GM23338 (cell line): ENCODE results near the gene PRG3. TPM values are rescaled to one million over a fixed set of nuclear protein-coding genes. Genes with fewer than 3 reads are reported as not detected.

Source experiments
- ATAC-seq: fragments of 200-7000 bp; cut with Tn5 transposase; 3 replicates; pipeline ENCODE4 v1.9.1; 2020
- DNase-seq: peaks from one replicate; pipeline ENCODE4 v3.0.0-alpha.2; 2015; ENCODE audit warnings: low spot score
- H2AFZ ChIP-seq: fragments of 200-600 bp; sonication (generic); 2 replicates; pipeline ENCODE4 v1.8.0; 2016; ENCODE audit warnings: antibody characterized with exemption, mild to moderate bottlenecking, moderate library complexity
- H3F3A ChIP-seq: fragments of 200-600 bp; sonication (generic); replicated peaks from 2 replicates; pipeline ENCODE4 v1.8.0; 2017; ENCODE audit warnings: antibody characterized with exemption, mixed run types, low read depth
- H3K27ac ChIP-seq: fragments of 200-600 bp; sonication (generic); 2 replicates; pipeline ENCODE4 v1.6.1; 2016; ENCODE audit warnings: low read depth
- H3K27me3 ChIP-seq: fragments of 200-600 bp; sonication (generic); 2 replicates; pipeline ENCODE4 v1.8.0; 2016; ENCODE audit warnings: mild to moderate bottlenecking, mixed run types, moderate library complexity; ENCODE audit not compliant: insufficient read depth
- H3K36me3 ChIP-seq: fragments of 200-600 bp; sonication (generic); 2 replicates; pipeline ENCODE4 v1.8.0; 2016; ENCODE audit warnings: mild to moderate bottlenecking; ENCODE audit not compliant: insufficient read depth
- H3K4me1 ChIP-seq: fragments of 200-600 bp; sonication (generic); 2 replicates; pipeline ENCODE4 v1.8.0; 2016; ENCODE audit warnings: mild to moderate bottlenecking, moderate library complexity; ENCODE audit not compliant: insufficient read depth
- H3K4me2 ChIP-seq: fragments of 200-600 bp; sonication (generic); 2 replicates; pipeline ENCODE4 v1.7.1; 2017; ENCODE audit warnings: mixed run types
- H3K4me3 ChIP-seq: fragments of 200-600 bp; sonication (generic); 2 replicates; pipeline ENCODE4 v1.6.1; 2016; ENCODE audit warnings: mixed run types
- H3K79me2 ChIP-seq: fragments of 200-600 bp; sonication (generic); replicated peaks from 2 replicates; pipeline ENCODE4 v1.8.0; 2017; ENCODE audit warnings: mild to moderate bottlenecking; ENCODE audit not compliant: insufficient read depth
- H3K9me2 ChIP-seq: fragments of 200-600 bp; sonication (generic); 2 replicates; pipeline ENCODE4 v1.8.0; 2017; ENCODE audit not compliant: insufficient read depth
- H4K20me1 ChIP-seq: fragments of 200-600 bp; sonication (generic); replicated peaks from 2 replicates; pipeline ENCODE4 v1.8.0; 2017; ENCODE audit warnings: mild to moderate bottlenecking; ENCODE audit not compliant: insufficient read depth
- H3K27ac Mint-ChIP-seq: 2 replicates; pipeline ENCODE4 v1.8.0; 2020; ENCODE audit warnings: inconsistent platforms, mild to moderate bottlenecking, moderate library complexity, mixed read lengths
- H3K27me3 Mint-ChIP-seq: 3 replicates; pipeline ENCODE4 v1.8.0; 2022; ENCODE audit warnings: low read depth, mild to moderate bottlenecking, moderate library complexity, mixed read lengths, inconsistent platforms; ENCODE audit not compliant: insufficient read depth, poor library complexity
- H3K36me3 Mint-ChIP-seq: 3 replicates; pipeline ENCODE4 v1.8.0; 2021; ENCODE audit warnings: low read depth, mild to moderate bottlenecking, inconsistent platforms, moderate library complexity, mixed read lengths
- H3K4me1 Mint-ChIP-seq: 3 replicates; pipeline ENCODE4 v1.8.0; 2020; ENCODE audit warnings: mild to moderate bottlenecking, inconsistent platforms, mixed read lengths
- H3K4me3 Mint-ChIP-seq: 3 replicates; pipeline ENCODE4 v1.8.0; 2021; ENCODE audit warnings: moderate library complexity, mild to moderate bottlenecking, inconsistent platforms, mixed read lengths
- H3K9me3 Mint-ChIP-seq: 3 replicates; pipeline ENCODE4 v1.8.0; 2020; ENCODE audit warnings: moderate library complexity, mild to moderate bottlenecking, inconsistent platforms, mixed read lengths
- CREB1 ChIP-seq: fragments of 250-450 bp; sonication (Bioruptor Pico); IDR thresholded peaks from 2 replicates; pipeline ENCODE4 v1.5.0; 2020; ENCODE audit warnings: low read depth, mild to moderate bottlenecking, moderate library complexity
- EZH2 ChIP-seq: fragments of 200-600 bp; sonication (generic); IDR thresholded peaks from one replicate; pipeline ENCODE4 v1.8.0; 2017; ENCODE audit warnings: antibody characterized with exemption, mild to moderate bottlenecking, low read depth; ENCODE audit not compliant: unreplicated experiment
- EZH2phosphoT487 ChIP-seq: fragments of 200-600 bp; sonication (generic); IDR thresholded peaks from one replicate; pipeline ENCODE4 v1.8.1; 2018; ENCODE audit warnings: antibody characterized with exemption; ENCODE audit not compliant: unreplicated experiment
- JUNB ChIP-seq: IDR thresholded peaks from one replicate; pipeline ENCODE4 v1.6.1; 2016; ENCODE audit warnings: antibody characterized with exemption; ENCODE audit not compliant: unreplicated experiment
- NANOG ChIP-seq: IDR thresholded peaks from 2 replicates; pipeline ENCODE4 v1.6.1; 2016; ENCODE audit warnings: antibody characterized with exemption, borderline replicate concordance
- ZNF114 ChIP-seq: fragments of 250-450 bp; sonication (Bioruptor Pico); IDR thresholded peaks from 2 replicates; pipeline ENCODE4 v1.5.0; 2020; ENCODE audit warnings: mild to moderate bottlenecking, moderate library complexity
- ZNF331 ChIP-seq: fragments of 250-450 bp; sonication (Bioruptor Pico); IDR thresholded peaks from 2 replicates; pipeline ENCODE4 v1.5.0; 2020; ENCODE audit warnings: low read depth, mild to moderate bottlenecking, moderate library complexity
- polyA plus RNA-seq: library from polyadenylated mRNA; unstranded; fragments of >200 nt; fragmentation: Nextera tagmentation; extraction: Ambion mirVana; gene quantifications from 2 replicates; pipeline ENCODE4 v1.2.1, GENCODE V29; 2016
- total RNA-seq: library from RNA; depleted of rRNA; stranded (reverse); fragments of >200 nt; shearing (Covaris generic); gene quantifications from 2 replicates; pipeline ENCODE4 v1.2.3, GENCODE V29; 2014
- TF ChIP-seq, protein P1 (sequence below): fragments of 250-450 bp; sonication (Bioruptor Pico); IDR thresholded peaks from 2 replicates; pipeline ENCODE4 v1.5.0; 2020; ENCODE audit warnings: mild to moderate bottlenecking, moderate library complexity
- TF ChIP-seq, protein P2 (sequence below): IDR thresholded peaks from one replicate; pipeline ENCODE4 v1.6.1; 2018; ENCODE audit warnings: antibody characterized with exemption; ENCODE audit not compliant: unreplicated experiment

PRG3 gene
- total and polyA plus RNA-seq, 2 experiments from 2014 or later: not detected

DNA sequence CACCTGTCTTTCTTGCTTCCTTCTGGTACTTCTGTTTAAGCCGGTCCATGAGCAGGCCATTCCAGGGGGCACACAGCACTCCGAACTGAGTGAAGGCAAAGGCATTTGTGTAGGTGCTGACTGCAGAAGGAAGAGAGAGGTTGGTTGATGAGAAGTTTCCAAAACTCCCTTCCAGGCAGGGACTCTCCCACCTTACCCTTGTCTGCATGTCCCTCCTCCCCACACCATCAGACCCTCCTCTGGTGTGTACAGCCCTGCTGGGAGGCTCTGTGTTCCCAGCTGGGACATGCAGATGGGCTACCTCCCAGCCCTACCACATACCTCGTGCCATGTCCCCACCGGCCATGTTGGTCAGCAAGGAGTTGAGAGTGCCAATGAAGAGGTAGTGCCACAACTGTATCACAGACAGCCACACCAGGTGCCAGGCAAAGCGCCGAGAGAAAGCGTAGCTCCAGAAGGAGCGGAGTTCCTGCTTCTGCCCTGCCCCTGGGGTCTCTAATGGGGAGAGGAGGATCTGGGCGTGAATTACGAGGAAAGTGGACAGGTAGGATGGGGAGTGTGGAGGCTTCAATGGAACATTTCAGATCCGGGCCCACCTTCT lies 33.8 kb upstream of the PRG3 start (continued):
- TF ChIP-seq, protein P1, sequence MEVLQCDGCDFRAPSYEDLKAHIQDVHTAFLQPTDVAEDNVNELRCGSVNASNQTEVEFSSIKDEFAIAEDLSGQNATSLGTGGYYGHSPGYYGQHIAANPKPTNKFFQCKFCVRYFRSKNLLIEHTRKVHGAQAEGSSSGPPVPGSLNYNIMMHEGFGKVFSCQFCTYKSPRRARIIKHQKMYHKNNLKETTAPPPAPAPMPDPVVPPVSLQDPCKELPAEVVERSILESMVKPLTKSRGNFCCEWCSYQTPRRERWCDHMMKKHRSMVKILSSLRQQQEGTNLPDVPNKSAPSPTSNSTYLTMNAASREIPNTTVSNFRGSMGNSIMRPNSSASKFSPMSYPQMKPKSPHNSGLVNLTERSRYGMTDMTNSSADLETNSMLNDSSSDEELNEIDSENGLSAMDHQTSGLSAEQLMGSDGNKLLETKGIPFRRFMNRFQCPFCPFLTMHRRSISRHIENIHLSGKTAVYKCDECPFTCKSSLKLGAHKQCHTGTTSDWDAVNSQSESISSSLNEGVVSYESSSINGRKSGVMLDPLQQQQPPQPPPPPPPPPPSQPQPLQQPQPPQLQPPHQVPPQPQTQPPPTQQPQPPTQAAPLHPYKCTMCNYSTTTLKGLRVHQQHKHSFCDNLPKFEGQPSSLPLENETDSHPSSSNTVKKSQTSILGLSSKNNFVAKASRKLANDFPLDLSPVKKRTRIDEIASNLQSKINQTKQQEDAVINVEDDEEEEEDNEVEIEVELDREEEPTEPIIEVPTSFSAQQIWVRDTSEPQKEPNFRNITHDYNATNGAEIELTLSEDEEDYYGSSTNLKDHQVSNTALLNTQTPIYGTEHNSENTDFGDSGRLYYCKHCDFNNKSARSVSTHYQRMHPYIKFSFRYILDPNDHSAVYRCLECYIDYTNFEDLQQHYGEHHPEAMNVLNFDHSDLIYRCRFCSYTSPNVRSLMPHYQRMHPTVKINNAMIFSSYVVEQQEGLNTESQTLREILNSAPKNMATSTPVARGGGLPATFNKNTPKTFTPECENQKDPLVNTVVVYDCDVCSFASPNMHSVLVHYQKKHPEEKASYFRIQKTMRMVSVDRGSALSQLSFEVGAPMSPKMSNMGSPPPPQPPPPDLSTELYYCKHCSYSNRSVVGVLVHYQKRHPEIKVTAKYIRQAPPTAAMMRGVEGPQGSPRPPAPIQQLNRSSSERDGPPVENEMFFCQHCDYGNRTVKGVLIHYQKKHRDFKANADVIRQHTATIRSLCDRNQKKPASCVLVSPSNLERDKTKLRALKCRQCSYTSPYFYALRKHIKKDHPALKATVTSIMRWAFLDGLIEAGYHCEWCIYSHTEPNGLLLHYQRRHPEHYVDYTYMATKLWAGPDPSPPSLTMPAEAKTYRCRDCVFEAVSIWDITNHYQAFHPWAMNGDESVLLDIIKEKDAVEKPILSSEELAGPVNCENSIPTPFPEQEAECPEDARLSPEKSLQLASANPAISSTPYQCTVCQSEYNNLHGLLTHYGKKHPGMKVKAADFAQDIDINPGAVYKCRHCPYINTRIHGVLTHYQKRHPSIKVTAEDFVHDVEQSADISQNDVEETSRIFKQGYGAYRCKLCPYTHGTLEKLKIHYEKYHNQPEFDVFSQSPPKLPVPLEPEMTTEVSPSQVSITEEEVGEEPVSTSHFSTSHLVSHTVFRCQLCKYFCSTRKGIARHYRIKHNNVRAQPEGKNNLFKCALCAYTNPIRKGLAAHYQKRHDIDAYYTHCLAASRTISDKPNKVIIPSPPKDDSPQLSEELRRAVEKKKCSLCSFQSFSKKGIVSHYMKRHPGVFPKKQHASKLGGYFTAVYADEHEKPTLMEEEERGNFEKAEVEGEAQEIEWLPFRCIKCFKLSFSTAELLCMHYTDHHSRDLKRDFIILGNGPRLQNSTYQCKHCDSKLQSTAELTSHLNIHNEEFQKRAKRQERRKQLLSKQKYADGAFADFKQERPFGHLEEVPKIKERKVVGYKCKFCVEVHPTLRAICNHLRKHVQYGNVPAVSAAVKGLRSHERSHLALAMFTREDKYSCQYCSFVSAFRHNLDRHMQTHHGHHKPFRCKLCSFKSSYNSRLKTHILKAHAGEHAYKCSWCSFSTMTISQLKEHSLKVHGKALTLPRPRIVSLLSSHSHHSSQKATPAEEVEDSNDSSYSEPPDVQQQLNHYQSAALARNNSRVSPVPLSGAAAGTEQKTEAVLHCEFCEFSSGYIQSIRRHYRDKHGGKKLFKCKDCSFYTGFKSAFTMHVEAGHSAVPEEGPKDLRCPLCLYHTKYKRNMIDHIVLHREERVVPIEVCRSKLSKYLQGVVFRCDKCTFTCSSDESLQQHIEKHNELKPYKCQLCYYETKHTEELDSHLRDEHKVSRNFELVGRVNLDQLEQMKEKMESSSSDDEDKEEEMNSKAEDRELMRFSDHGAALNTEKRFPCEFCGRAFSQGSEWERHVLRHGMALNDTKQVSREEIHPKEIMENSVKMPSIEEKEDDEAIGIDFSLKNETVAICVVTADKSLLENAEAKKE (CRISPR knock-in tag): no peak
- TF ChIP-seq ZNF331 (CRISPR knock-in tag): no peak

DNA sequence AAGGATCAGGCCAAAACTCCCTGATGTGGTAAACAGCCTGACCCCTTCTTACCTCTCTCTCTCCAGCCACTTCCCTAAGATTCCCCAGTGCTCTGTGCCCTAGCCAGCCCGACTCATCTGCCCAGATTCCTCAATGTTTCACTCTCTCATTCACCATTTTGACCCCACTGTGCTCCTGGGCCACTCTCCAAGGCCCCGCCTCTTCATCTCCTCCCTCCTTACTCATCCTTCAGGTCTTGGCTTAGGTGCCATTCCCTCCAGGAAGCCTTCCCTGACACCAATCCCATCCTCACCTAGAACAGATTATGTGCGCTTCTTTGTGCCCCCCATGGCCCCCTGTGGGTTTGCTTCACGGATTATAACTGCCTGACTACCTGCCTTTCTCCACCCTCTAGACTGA lies 32.7 kb upstream of the PRG3 start:
- Histone ChIP-seq H3K9me2 (no peaks in the 10 kb centered on the region), H3K4me3 (no peak overlapping the region), H3K36me3 (peaks cover 25% of the 10 kb centered on the region), H2AFZ (no peak overlapping the region), H3K4me2 (no peak overlapping the region), H3K27ac (no peak overlapping the region), H3K79me2 (no peaks in the 10 kb centered on the region), H4K20me1 (peaks cover 4% of the 10 kb centered on the region), H3F3A (no peaks in the 10 kb centered on the region), H3K4me1 (no peaks in the 10 kb centered on the region), H3K27me3 (no peaks in the 10 kb centered on the region)
- no peak for ATAC-seq
- TF ChIP-seq, protein P2, sequence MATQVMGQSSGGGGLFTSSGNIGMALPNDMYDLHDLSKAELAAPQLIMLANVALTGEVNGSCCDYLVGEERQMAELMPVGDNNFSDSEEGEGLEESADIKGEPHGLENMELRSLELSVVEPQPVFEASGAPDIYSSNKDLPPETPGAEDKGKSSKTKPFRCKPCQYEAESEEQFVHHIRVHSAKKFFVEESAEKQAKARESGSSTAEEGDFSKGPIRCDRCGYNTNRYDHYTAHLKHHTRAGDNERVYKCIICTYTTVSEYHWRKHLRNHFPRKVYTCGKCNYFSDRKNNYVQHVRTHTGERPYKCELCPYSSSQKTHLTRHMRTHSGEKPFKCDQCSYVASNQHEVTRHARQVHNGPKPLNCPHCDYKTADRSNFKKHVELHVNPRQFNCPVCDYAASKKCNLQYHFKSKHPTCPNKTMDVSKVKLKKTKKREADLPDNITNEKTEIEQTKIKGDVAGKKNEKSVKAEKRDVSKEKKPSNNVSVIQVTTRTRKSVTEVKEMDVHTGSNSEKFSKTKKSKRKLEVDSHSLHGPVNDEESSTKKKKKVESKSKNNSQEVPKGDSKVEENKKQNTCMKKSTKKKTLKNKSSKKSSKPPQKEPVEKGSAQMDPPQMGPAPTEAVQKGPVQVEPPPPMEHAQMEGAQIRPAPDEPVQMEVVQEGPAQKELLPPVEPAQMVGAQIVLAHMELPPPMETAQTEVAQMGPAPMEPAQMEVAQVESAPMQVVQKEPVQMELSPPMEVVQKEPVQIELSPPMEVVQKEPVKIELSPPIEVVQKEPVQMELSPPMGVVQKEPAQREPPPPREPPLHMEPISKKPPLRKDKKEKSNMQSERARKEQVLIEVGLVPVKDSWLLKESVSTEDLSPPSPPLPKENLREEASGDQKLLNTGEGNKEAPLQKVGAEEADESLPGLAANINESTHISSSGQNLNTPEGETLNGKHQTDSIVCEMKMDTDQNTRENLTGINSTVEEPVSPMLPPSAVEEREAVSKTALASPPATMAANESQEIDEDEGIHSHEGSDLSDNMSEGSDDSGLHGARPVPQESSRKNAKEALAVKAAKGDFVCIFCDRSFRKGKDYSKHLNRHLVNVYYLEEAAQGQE: no peak
- no peak for TF ChIP-seq NANOG
- TF ChIP-seq ZNF331 (CRISPR knock-in tag): no peak
- no peak for TF ChIP-seq EZH2
- no peak for TF ChIP-seq ZNF114 (CRISPR knock-in tag)
- no peak for TF ChIP-seq JUNB
- no peak for TF ChIP-seq CREB1 (CRISPR knock-in tag)
- no peak for TF ChIP-seq EZH2phosphoT487
- no peak overlapping the region for H3K4me3 Mint-ChIP-seq
- no peak overlapping the region for H3K27ac Mint-ChIP-seq
- DNase-seq: no peak
- no peaks in the 10 kb centered on the region for H3K9me3 Mint-ChIP-seq
- H3K4me1 Mint-ChIP-seq: peaks cover 10% of the 10 kb centered on the region
- no peaks in the 10 kb centered on the region for H3K27me3 Mint-ChIP-seq
- H3K36me3 Mint-ChIP-seq: peaks cover 77% of the 10 kb centered on the region
